NCI-H2081 treated with DMSO at 0.1 percent for 48 hours (cell line): ENCODE results near the gene CEBPZ.
"Not testable (repeated sequence)": the region's sequence is repeated elsewhere in the genome, so short reads cannot be mapped to it uniquely, and the experiment has no call there.

Experiments used
- DNase-seq: peaks from one replicate; lab custom pipeline; 2025; lab: John Stamatoyannopoulos, UW

CEBPZ gene, protein sequence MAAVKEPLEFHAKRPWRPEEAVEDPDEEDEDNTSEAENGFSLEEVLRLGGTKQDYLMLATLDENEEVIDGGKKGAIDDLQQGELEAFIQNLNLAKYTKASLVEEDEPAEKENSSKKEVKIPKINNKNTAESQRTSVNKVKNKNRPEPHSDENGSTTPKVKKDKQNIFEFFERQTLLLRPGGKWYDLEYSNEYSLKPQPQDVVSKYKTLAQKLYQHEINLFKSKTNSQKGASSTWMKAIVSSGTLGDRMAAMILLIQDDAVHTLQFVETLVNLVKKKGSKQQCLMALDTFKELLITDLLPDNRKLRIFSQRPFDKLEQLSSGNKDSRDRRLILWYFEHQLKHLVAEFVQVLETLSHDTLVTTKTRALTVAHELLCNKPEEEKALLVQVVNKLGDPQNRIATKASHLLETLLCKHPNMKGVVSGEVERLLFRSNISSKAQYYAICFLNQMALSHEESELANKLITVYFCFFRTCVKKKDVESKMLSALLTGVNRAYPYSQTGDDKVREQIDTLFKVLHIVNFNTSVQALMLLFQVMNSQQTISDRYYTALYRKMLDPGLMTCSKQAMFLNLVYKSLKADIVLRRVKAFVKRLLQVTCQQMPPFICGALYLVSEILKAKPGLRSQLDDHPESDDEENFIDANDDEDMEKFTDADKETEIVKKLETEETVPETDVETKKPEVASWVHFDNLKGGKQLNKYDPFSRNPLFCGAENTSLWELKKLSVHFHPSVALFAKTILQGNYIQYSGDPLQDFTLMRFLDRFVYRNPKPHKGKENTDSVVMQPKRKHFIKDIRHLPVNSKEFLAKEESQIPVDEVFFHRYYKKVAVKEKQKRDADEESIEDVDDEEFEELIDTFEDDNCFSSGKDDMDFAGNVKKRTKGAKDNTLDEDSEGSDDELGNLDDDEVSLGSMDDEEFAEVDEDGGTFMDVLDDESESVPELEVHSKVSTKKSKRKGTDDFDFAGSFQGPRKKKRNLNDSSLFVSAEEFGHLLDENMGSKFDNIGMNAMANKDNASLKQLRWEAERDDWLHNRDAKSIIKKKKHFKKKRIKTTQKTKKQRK

GRCh38 chr2:37231241-37232130 lies at the start of gene CEBPZ, which contains the start of gene NDUFAF7:
CEBPZ (minus strand) TSS chr2:37231596; CDS start chr2:37231567, 29 bp downstream.
NDUFAF7 (plus strand) TSS chr2:37231658; CDS start chr2:37231706, 48 bp downstream.
- peak; percentile 56 for DNase-seq

DNA sequence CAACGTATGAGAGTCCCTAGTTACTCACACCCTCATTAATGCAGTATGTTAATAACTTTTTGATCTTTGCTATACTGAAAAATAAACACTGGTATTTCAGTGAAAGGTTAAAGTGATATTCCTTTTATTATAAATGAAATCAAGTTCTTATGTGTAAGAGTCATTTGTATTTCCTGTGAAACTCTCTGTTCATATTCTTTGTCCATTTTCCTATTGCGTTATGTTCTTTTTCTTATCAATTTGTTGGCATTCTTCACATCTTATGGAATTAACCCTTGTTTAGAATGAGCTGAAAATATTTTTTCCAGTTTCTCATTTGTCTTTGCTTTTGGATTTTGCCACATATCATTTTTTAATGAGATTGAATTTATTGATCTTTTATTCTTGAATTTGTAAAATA lies 44.9 kb upstream of the CEBPZ start:
- no peak for DNase-seq

GRCh38 chr2:37274359-37274965 lies 43.1 kb upstream of the CEBPZ start:
- DNase-seq = no peak

DNA sequence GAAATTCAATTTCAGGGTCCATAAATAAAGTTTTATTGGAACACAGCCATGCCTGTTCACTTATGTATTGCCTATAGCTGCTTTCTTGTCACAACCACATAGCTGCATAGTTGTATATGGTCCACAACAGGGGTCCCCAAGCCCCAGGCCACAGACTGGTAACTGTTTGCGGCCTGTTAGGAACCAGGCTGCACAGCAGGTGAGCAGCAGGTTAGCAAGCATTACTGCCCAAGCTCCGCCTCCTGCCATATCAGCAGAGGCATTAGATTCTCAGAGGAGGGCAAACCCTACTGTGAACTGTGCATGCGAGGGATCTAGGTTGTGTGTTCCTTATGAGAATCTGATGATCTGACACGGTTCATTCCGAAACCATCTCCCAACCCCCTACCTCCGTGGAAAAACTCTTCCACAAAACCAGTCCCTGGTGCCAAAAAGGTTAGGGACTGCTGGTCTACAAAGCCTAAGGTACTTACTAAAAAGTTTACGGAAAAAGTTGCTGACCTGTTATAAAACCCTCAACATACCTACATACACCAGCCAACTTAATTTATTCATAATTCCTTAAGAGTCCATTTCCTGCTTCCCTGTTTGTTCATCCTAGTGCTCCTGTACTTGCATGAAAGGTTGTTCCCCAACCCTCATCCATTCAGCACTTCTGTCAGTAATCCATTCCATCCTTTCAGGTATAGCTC lies 40.1 kb upstream of the CEBPZ start:
- no peak for DNase-seq

DNA sequence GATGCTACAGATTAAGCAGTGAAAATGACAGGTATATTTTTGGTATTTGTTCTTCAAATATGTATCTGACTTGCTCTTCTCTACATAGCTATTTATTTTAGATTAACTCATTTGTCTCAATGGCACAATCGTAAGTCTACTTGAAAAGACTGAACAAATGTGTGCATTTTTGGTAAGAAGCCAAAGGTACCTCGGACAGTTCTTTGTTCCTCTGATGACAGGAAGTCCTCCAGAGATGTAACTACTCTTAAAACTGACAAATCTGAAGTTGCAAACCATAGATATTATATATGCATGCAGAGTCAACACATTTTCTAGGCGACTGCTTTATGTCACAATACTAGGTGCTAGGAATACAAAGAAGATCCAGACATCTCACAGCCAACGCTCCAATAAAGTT lies 36.7 kb upstream of the CEBPZ start:
- no peak for DNase-seq

GRCh38 chr2:37267685-37268084 lies 36.3 kb upstream of the CEBPZ start:
- no peak for DNase-seq

GRCh38 chr2:37263839-37264238 lies 32.4 kb upstream of the CEBPZ start:
- no peak for DNase-seq

DNA sequence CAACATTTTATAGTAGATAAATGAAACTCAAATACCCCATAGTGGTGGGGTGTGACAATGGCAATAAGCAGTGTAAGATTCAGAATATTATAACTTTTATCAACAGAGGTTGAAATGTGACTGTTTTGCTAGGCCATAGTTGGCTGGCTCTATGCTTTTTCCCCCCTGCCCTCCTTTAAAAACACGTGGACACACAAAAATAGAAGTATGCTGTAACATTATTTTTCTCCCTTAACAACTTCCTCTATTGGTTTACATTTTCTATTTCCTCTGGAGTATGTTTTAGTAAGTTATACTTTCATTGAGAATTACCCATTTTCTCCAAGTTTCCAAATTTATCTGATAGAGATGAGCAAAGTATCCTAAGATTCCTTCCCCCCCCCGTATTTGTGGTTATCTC lies 31.1 kb upstream of the CEBPZ start:
- DNase-seq = no peak

DNA sequence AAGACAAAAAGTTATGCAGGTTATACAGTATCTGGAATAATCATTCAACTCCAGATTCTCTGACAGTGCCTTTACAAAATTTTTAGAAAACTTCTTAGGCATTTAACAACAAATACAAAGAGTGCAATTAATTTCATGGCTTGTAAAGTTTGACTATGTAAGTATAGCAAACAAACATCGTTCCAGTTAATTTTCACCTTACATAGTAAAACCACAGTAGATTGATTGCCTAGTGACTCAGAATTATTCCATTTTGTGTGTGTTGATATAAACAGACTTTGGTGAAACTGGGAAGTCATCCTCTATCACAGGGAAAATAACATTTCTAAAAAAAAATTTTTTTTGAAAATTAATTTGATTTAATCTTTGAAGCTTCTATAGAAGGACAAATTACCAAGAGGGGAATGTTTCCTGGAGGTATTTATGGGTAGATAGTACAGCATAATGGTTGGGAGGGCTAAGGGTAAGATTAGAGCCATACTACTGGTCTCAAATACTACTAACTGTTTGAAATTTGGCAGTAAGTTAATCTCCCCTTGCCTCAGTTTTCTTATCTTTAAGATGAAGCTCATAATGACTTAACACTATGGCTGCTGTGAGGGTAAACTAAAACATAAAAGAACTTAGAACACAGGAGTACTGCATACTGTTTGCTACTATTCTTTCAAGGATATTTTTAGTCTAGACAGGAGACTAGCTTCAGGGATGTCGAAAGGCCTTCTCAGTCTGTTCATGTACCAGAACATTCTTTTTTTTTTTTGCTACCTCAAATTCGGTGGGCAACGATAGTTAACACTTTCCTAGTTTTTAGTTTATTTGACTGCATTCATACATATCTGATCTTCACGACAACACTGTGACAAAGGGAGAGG lies 19.7 kb upstream of the CEBPZ start:
- DNase-seq = no peak

- no peak for DNase-seq
These were observed 14.8 kb upstream of the CEBPZ start for GRCh38 chr2:37246205-37246604.

DNA sequence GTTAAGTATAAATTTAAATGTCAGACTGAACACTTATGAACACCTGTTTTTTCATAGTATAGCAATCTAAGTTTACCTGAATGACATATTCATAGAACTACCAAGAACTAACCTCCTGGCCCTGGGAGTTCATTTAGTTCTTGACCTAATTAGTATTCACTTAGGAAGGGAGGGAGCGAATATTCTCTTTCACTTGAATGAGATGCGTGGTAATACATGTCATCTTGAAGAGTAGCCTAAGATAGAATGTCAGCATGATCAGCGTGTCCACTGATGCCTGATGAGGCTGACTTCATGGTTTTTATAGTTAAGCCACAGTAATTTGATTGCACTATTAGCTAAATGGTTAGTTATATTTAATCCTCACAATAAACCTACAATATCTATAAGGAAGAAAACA lies 13.4 kb upstream of the CEBPZ start:
- DNase-seq = no peak

DNA sequence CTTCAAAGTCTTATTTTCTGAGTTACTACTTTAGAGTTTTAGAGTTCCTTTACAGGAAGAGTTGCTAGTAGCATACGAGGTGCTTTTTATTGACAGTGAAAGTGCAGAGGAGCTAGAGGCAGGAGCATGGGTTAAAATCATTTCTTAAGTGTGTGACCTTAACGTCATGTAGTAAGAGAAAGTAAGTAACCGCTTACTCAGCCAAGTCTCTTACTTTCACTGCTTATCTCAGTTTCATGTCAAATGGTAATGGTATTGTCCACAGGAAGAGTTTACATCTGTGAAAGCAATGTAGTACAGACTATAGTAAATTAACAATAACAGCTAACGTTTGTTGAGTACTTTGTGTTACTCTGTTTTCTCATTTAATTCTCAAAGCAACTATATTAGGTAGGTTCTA lies 12.6 kb upstream of the CEBPZ start:
- DNase-seq = no peak

DNA sequence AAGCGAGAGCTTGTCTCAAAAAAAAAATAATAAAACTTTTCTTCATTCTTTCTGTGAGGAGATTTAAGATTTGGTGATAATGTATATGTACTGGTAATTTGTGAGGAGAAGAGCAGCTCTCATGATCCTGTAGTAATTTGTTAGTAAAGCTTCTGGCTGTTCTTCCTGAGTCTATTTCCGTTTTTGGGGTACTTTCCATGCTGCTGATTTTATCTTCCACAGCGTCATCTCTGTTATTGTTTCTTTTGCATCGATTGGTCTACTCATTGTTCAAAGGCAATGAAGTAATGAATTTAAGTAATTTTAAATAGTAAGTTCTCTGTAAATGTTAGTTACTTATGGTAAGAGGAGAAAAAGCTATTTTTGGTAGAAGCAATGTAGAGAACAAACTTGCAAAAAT lies 12.0 kb upstream of the CEBPZ start:
- no peak for DNase-seq

DNA sequence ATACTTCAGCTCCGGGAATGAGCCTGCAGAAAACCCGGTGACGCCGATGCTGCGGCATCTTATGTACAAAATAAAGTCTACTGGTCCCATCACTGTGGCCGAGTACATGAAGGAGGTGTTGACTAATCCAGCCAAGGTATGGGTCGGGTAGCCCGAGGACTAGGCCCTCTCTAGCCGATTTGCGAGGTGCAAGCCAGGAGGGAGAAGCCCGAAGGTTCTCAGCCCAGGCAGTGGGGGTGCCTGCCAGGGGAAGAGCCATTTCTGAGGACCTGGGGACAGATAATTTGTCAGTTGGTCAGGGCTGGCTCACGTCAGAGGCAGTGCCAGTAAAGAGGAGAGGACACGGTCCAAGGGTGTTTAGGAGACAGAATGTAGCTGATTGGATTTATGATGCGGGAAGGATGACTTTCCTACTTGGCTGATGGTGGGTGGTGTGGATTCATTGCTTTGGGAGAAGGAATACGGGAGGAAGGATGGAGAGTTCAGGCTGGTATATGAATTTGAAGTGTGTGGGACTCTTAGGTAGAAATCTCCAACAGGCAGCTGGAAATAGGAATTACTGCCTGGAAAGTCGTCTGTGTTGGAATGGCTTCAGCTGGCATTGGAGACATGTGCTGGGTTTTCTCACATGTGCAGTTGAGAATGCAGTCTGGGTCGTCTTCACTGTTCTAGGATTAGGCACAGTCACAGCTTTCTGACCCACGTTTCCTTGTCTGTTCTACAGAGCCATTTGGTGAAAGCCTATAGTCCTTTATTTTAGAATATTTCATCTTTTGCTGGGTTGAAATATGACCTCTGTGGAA lies 936 bp upstream of the CEBPZ start:
- DNase-seq = no peak

DNA sequence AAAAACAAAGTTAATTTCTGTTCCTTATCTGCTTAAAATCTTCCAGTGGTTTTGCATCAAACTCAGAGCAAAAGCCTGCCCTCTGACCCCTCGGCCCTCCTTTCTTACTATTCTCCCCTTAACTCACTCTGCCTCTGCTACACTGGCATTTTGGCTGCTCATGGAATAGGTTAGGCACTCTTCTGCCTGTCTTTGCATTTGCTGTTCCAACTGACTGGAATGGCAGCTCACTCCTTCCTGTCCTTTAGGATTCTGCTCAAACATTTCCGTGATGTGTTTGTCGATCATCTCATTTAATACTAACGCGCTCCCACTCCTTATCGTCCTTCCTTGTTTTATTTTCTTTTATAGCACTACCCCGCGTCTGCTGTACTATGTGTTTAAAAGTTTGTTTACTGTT lies 815 bp downstream of the CEBPZ start:
- no peak for DNase-seq

DNA sequence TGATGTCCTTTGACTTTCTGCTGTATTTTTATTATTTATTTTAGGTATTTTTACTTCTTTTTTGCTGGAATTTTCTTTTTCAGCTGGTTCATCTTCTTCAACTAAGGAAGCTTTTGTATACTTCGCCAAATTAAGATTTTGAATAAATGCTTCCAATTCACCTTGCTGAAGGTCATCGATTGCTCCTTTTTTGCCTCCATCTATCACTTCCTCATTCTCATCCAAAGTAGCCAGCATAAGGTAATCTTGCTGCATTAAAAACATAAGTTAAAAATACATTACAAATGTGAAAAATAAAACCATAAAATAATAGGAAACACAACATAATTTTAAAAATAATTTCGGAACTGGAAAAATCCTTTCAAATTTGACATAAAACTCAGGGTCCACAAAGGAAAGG lies 2.6 kb downstream of the CEBPZ start:
- no peak for DNase-seq

- DNase-seq = no peak
These were observed 4.5 kb downstream of the CEBPZ start for GRCh38 chr2:37226863-37227262.

GRCh38 chr2:37225129-37225528 lies 6.3 kb downstream of the CEBPZ start:
- DNase-seq = not testable (repeated sequence)

DNA sequence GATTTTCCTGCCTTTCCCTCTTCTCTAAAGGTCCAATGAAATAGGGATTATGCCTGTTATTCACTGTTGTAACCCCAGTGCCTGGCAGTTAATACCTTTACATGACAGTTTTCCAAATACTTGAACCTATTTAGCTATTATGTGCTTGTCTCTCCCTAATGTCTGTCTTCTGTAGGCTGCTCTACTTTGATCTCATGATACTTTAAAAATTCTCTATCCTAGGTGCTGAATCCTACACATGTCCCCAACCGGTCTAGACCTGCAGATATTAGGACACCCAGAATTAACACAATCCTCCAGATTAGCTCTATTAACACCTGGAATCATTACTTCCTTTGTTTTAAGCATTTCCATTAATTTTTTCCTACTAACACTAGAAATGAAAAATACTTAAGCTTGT lies 7.3 kb downstream of the CEBPZ start:
- DNase-seq = no peak
